HepG2 (cell line): Measurements from ENCODE around the gene STAT4. TPM values are rescaled to one million over a fixed set of nuclear protein-coding genes. Genes with fewer than 3 reads are reported as not detected.

Experiments used
- ATAC-seq: fragments of 200-7000 bp; cut with Tn5 transposase; 3 replicates; pipeline ENCODE4 v1.9.1; 2020; ENCODE audit warnings: mild to moderate bottlenecking, moderate library complexity
- BruUV-seq: library from RNA; stranded (reverse); fragments of 400-500 nt; replicated peaks from 2 replicates; lab custom pipeline; 2021; lab: Mats Ljungman, UMichigan
- CTCF ChIA-PET: fragments of 300-600 bp; formaldehyde crosslinking; extraction: SDS; loops from one replicate; lab custom pipeline; 2021; ENCODE audit warnings: low total read pairs, inconsistent platforms, low intra/inter-chr PET ratio; lab: Yijun Ruan, JAX
- POLR2A ChIA-PET: fragments of 350-600 bp; sonication (Branson Sonifier 250); formaldehyde crosslinking; loops from one replicate; lab custom pipeline; 2020; ENCODE audit warnings: antibody characterized with exemption, inconsistent platforms; lab: Yijun Ruan, JAX
- DNase-seq: peaks from one replicate; pipeline ENCODE4 v3.0.0-alpha.2; 2015; ENCODE audit warnings: low spot score
- FAIRE-seq: peaks from 3 replicates; lab custom pipeline; 2011; peaks lifted over from hg19 to GRCh38; lab: Jason Lieb, UNC
- H2AFZ ChIP-seq: one replicate; pipeline ENCODE4 v1.6.1; 2011; ENCODE audit warnings: low read length, inconsistent platforms
- H3K27ac ChIP-seq: fragments of 300-600 bp; 3 replicates; pipeline ENCODE4 v1.8.0; 2011; ENCODE audit warnings: mixed run types, mild to moderate bottlenecking, mixed read lengths, low read length, inconsistent platforms; ENCODE audit not compliant: insufficient read depth; ENCODE audit errors: extremely low read length
- H3K27me3 ChIP-seq, 2 experiments: fragments of 200-600 bp in 1 of 2; 2 replicates in 1 of 2; 3 replicates in 1 of 2; pipeline versions ENCODE4 v1.6.0 to v1.8.0; 2011; ENCODE audit warnings: low read length in 2 of 2, mild to moderate bottlenecking in 2 of 2, moderate library complexity in 2 of 2, inconsistent platforms in 1 of 2; ENCODE audit not compliant: insufficient read depth in 2 of 2, control insufficient read depth in 1 of 2
- H3K36me3 ChIP-seq, 2 experiments: fragments of 200-600 bp in 1 of 2; replicated peaks in 1 of 2; 2 replicates in 1 of 2; 3 replicates in 1 of 2; pipeline versions ENCODE4 v1.5.1 to v1.8.0; 2011; ENCODE audit warnings: low read length in 2 of 2, inconsistent platforms in 1 of 2; ENCODE audit not compliant: insufficient read depth in 2 of 2, control insufficient read depth in 1 of 2
- H3K4me1 ChIP-seq: 2 replicates; pipeline ENCODE4 v1.5.1; 2012; ENCODE audit warnings: low read length, inconsistent platforms; ENCODE audit not compliant: insufficient read depth
- H3K4me2 ChIP-seq: 2 replicates; pipeline ENCODE4 v1.6.0; 2011; ENCODE audit warnings: low read depth, low read length, inconsistent platforms
- H3K4me3 ChIP-seq, 3 experiments: fragments of 200-600 bp in 1 of 3; sonication (generic), shearing (Covaris generic) in 1 of 3; replicated peaks in 1 of 3; 2 replicates each; pipeline ENCODE4 v1.5.1; 2011 to 2016; ENCODE audit warnings: low read length in 3 of 3, inconsistent platforms in 2 of 3, low read depth in 2 of 3, mild to moderate bottlenecking in 2 of 3, control low read depth in 1 of 3, mixed read lengths in 1 of 3; ENCODE audit not compliant: insufficient read depth in 1 of 3
- H3K79me2 ChIP-seq: one replicate; pipeline ENCODE4 v1.6.1; 2011; ENCODE audit warnings: low read length, inconsistent platforms; ENCODE audit not compliant: insufficient read depth
- H3K9ac ChIP-seq: 2 replicates; pipeline ENCODE4 v1.6.0; 2011; ENCODE audit warnings: mild to moderate bottlenecking, low read depth, low read length, inconsistent platforms; ENCODE audit not compliant: insufficient read depth
- H3K9me3 ChIP-seq: 2 replicates; pipeline ENCODE4 v1.5.1; 2012; ENCODE audit warnings: mild to moderate bottlenecking, low read length
- H4K20me1 ChIP-seq: 2 replicates; pipeline ENCODE4 v1.6.0; 2011; ENCODE audit warnings: inconsistent platforms, mild to moderate bottlenecking, low read length, moderate library complexity; ENCODE audit not compliant: insufficient read depth
- CERS6 ChIP-seq: sonication (generic); formaldehyde crosslinking; IDR thresholded peaks from 2 replicates; pipeline ENCODE4 v1.5.0; 2020; ENCODE audit warnings: missing genetic modification reagents
- THRA ChIP-seq: sonication (generic); formaldehyde crosslinking; IDR thresholded peaks from 2 replicates; pipeline ENCODE4 v1.4.0; 2020; ENCODE audit warnings: missing genetic modification reagents, borderline replicate concordance
- ZNF577 ChIP-seq: sonication (generic); formaldehyde crosslinking; IDR thresholded peaks from 2 replicates; pipeline ENCODE4 v1.4.0; 2020; ENCODE audit warnings: mild to moderate bottlenecking, low read depth, missing genetic modification reagents, borderline replicate concordance
- WGBS: methylation state at CpG from one replicate; pipeline ENCODE4 v1.1.6; 2017; ENCODE audit warnings: low lambda C conversion rate; 5-methylcytosine and 5-hydroxymethylcytosine counted together
- in situ Hi-C: cut with HindIII; loops from 2 replicates; pipeline ENCODE4 v1.10.0; 2017; ENCODE audit warnings: low pct_unique_long_range_greater_than_20kb; ENCODE audit not compliant: extremely low pct_ligation_motif_present
- intact Hi-C: fragments of 100-400 bp; cut with micrococcal nuclease; formaldehyde crosslinking; loops from one replicate; pipeline ENCODE4 v1.10.0; 2022; ENCODE audit not compliant: unreplicated experiment
- polyA plus RNA-seq, 8 experiments: library from polyadenylated mRNA; depleted of rRNA in 3 of 8; stranded (reverse) in 7 of 8; unstranded in 1 of 8; fragments of >200 nt; fragmentation: Illumina TruSeq in 4 of 8; extraction: Trizol in 4 of 8; gene quantifications; 2 replicates each; pipeline versions ENCODE4 v1.2.1 to v1.2.3, GENCODE V29; 2011 to 2016; ENCODE audit warnings: low read depth in 4 of 8, missing spikeins in 1 of 8, mixed read lengths in 1 of 8; ENCODE audit not compliant: insufficient read depth in 1 of 8
- total RNA-seq, 5 experiments: library from RNA; depleted of rRNA; stranded (reverse); fragments of >200 nt; fragmentation: Illumina TruSeq; extraction: Trizol; gene quantifications; 2 replicates each; pipeline ENCODE4 v1.2.3, GENCODE V29; 2016; ENCODE audit warnings: low read depth in 1 of 5
- TF ChIP-seq, protein P1 (sequence below): sonication (generic); formaldehyde crosslinking; IDR thresholded peaks from 2 replicates; pipeline ENCODE4 v1.5.1; 2020; ENCODE audit warnings: mild to moderate bottlenecking, moderate library complexity, missing genetic modification reagents
- TF ChIP-seq, protein P2 (sequence below): IDR thresholded peaks from 2 replicates; pipeline ENCODE4 v1.6.1; 2016

STAT4 gene
- total and polyA plus RNA-seq, 2 of the 13 experiments (the other 11 are each of a cell fraction or from before 2014, with no cell fraction given) = 0.37 TPM; not detected in 1

- TF ChIP-seq, protein P1, sequence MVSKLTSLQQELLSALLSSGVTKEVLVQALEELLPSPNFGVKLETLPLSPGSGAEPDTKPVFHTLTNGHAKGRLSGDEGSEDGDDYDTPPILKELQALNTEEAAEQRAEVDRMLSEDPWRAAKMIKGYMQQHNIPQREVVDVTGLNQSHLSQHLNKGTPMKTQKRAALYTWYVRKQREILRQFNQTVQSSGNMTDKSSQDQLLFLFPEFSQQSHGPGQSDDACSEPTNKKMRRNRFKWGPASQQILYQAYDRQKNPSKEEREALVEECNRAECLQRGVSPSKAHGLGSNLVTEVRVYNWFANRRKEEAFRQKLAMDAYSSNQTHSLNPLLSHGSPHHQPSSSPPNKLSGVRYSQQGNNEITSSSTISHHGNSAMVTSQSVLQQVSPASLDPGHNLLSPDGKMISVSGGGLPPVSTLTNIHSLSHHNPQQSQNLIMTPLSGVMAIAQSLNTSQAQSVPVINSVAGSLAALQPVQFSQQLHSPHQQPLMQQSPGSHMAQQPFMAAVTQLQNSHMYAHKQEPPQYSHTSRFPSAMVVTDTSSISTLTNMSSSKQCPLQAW (CRISPR knock-in tag) = no peak
- TF ChIP-seq, all 625 proteins: peak for 0
Observed at GRCh38 chr2:191198271-191198670, 47.5 kb upstream of the STAT4 start (continued).

DNA sequence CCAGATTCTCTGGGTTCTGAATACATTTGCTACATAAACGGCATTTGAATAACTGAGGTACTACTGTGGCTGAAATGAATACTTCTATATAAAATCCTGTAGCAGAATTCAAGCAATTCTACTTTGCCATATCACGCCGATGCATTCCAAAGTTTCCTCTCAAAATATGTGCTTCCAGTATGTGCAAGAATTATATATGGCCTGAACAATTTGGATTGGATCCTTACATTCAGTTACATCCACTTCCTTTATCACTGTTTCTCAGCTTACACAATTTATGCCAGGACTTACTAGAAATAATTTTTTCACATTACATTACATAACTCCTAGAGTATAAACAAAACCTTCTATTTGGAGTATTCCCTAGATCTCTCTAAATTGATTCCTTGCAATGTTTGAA lies 46.3 kb upstream of the STAT4 start:
- BruUV-seq = no TSS peak
- Histone ChIP-seq H3K79me2 (no peaks in the 10 kb centered on the region), H3K9ac (no peak overlapping the region), H3K27me3 (no peaks in the 10 kb centered on the region), H3K4me1 (no peaks in the 10 kb centered on the region), H3K9me3 (no peaks in the 10 kb centered on the region), H2AFZ (no peak overlapping the region), H3K27ac (no peak overlapping the region), H4K20me1 (no peaks in the 10 kb centered on the region), H3K4me2 (no peak overlapping the region), H3K4me3 (no peak overlapping the region), H3K36me3 (no peaks in the 10 kb centered on the region)
- TF ChIP-seq ZNF577 (CRISPR knock-in tag) = no peak
- TF ChIP-seq CERS6 (CRISPR knock-in tag) = no peak
- TF ChIP-seq, protein P2, sequence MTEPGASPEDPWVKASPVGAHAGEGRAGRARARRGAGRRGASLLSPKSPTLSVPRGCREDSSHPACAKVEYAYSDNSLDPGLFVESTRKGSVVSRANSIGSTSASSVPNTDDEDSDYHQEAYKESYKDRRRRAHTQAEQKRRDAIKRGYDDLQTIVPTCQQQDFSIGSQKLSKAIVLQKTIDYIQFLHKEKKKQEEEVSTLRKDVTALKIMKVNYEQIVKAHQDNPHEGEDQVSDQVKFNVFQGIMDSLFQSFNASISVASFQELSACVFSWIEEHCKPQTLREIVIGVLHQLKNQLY (CRISPR knock-in tag) = no peak
- no peak for TF ChIP-seq THRA (CRISPR knock-in tag)
- DNase-seq (no peak), FAIRE-seq (no peak), ATAC-seq (no peak)
- intact Hi-C loops (no loop called here), in situ Hi-C loops (no loop called here)
- POLR2A ChIA-PET = no interaction called here
- WGBS = 30% methylated on average over 3 of the region's 3 CpGs
- CTCF ChIA-PET = no interaction called here
